ENCODE data around the gene SEMA6D.

SEMA6D gene

GRCh38 chr15:47716516-47716915 is 789 bp upstream of the SEMA6D start:
- no peak overlapping the region for H3K4me3 ChIP-seq (ENCODE audit: low read depth in 1 of 2, low read length in 1 of 2)
- no peaks in the 10 kb centered on the region for H3K9me3 ChIP-seq
- H3K27ac ChIP-seq: no peak overlapping the region
- H3K27me3 ChIP-seq: peaks cover 90% of the 10 kb centered on the region
- no peaks in the 10 kb centered on the region for H3K4me1 ChIP-seq (ENCODE audit: control insufficient read depth in 1 of 2, insufficient read depth in 1 of 2, low read depth in 1 of 2, low read length in 1 of 2)
- H3K36me3 ChIP-seq: no peaks in the 10 kb centered on the region
- TF ChIP-seq, protein P1, sequence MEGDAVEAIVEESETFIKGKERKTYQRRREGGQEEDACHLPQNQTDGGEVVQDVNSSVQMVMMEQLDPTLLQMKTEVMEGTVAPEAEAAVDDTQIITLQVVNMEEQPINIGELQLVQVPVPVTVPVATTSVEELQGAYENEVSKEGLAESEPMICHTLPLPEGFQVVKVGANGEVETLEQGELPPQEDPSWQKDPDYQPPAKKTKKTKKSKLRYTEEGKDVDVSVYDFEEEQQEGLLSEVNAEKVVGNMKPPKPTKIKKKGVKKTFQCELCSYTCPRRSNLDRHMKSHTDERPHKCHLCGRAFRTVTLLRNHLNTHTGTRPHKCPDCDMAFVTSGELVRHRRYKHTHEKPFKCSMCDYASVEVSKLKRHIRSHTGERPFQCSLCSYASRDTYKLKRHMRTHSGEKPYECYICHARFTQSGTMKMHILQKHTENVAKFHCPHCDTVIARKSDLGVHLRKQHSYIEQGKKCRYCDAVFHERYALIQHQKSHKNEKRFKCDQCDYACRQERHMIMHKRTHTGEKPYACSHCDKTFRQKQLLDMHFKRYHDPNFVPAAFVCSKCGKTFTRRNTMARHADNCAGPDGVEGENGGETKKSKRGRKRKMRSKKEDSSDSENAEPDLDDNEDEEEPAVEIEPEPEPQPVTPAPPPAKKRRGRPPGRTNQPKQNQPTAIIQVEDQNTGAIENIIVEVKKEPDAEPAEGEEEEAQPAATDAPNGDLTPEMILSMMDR (IDR thresholded peaks at IDR 0.05): no peak

DNA sequence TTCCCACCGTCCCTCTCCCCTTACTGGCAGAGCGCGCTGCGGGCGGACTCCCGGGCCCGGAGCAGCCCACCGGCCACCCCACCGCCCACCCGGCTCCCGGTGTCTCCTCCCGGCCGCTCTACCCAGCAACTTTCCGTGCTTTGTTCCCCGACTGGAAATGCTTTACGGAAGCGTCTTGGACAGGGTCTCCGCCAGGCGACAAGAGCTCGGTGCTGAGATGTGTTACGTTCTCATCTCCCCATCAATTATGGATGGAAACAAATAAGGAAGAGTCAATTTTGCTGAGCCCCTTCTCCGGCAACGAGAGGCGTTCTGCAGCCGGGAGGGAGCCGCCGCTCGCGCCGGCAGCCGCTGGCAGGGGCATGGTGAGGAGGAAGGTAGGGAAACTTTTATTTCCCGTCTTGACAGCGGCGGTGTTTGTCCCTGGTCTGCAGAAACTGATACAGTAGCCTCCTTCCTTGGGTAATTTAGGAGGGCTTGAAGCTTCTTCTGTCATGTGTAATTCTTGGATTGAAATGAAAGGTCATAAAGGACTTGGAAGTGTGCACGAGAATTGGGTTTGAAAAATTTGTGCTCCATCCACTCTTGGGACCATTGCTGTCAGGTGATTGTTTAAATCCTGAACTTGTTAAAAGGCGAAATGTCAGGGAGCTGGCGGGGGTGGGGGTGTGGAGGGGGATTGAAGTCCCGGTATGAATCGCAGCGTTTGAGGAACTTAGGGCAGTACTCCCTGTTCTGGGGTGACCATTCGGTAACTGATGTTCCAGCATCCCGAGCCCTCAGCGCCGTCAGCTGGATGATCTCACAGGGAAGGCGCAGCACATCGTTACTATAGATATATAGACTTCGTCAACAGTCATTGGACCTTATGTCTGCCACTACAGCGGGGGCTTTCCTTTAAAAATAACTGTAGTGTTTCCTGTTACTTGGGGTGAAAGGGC is 1.5 kb downstream of the SEMA6D start:
- Histone ChIP-seq H3K9me3 (no peaks in the 10 kb centered on the region), H3K27me3 (peaks cover 100% of the 10 kb centered on the region), H3K36me3 (no peaks in the 10 kb centered on the region), H3K4me3 (ENCODE audit: low read depth in 1 of 2, low read length in 1 of 2) (no peak overlapping the region), H3K4me1 (ENCODE audit: control insufficient read depth in 1 of 2, insufficient read depth in 1 of 2, low read depth in 1 of 2, low read length in 1 of 2) (no peaks in the 10 kb centered on the region), H3K27ac (no peak overlapping the region)
- TF ChIP-seq, protein P1 (IDR thresholded peaks at IDR 0.05): no peak

- TF ChIP-seq, protein P1 (IDR thresholded peaks at IDR 0.05): no peak
- H3K27me3 ChIP-seq: peaks cover 100% of the 10 kb centered on the region
- no peaks in the 10 kb centered on the region for H3K36me3 ChIP-seq
- H3K4me1 ChIP-seq (ENCODE audit: control insufficient read depth in 1 of 2, insufficient read depth in 1 of 2, low read depth in 1 of 2, low read length in 1 of 2): no peaks in the 10 kb centered on the region
- H3K9me3 ChIP-seq: no peaks in the 10 kb centered on the region
- H3K27ac ChIP-seq: no peak overlapping the region
- no peak overlapping the region for H3K4me3 ChIP-seq (ENCODE audit: low read depth in 1 of 2, low read length in 1 of 2)
These were observed 2.4 kb downstream of the SEMA6D start for GRCh38 chr15:47719730-47720129.

GRCh38 chr15:47720555-47720954 is 3.2 kb downstream of the SEMA6D start:
- peaks cover 99% of the 10 kb centered on the region for H3K27me3 ChIP-seq
- no peaks in the 10 kb centered on the region for H3K36me3 ChIP-seq
- no peak overlapping the region for H3K4me3 ChIP-seq (ENCODE audit: low read depth in 1 of 2, low read length in 1 of 2)
- TF ChIP-seq, protein P1 (IDR thresholded peaks at IDR 0.05): no peak
- no peaks in the 10 kb centered on the region for H3K9me3 ChIP-seq
- no peak overlapping the region for H3K27ac ChIP-seq
- no peaks in the 10 kb centered on the region for H3K4me1 ChIP-seq (ENCODE audit: control insufficient read depth in 1 of 2, insufficient read depth in 1 of 2, low read depth in 1 of 2, low read length in 1 of 2)

- Histone ChIP-seq H3K9me3 (no peaks in the 10 kb centered on the region), H3K4me1 (ENCODE audit: control insufficient read depth in 1 of 2, insufficient read depth in 1 of 2, low read depth in 1 of 2, low read length in 1 of 2) (no peaks in the 10 kb centered on the region), H3K27ac (no peak overlapping the region), H3K4me3 (ENCODE audit: low read depth in 1 of 2, low read length in 1 of 2) (no peak overlapping the region), H3K27me3 (peaks cover 88% of the 10 kb centered on the region), H3K36me3 (no peaks in the 10 kb centered on the region)
- TF ChIP-seq, protein P1 (IDR thresholded peaks at IDR 0.05): no peak
These were observed 4.4 kb downstream of the SEMA6D start for GRCh38 chr15:47721676-47722075.

Measured in neutrophil (primary cell).